ENCODE data around the gene ARL9. TPM values are rescaled to one million over a fixed set of nuclear protein-coding genes. Genes with fewer than 3 reads are reported as not detected.

ARL9 gene
- total RNA-seq, 2 experiments from 2014 or later: 0.16 to 0.25 TPM

DNA sequence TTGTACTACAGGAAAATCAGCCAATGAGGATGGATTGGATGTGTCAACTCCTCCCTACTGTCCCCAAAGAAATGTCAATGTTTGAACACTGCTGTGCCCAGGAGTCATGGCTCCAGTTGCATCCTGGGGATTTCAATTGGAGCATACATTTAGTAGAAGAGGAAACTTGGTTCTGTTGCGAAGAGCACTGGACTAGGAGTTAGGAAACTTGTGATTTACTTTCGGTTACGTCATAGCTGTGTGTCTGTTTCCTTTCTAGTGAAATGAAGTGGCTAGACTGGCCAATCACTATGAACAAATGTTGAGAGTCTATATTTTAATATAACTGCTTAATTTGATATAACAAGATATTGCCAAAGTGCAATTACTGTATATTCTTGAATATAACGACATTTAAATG, 35.2 kb downstream of the ARL9 start:
- H3K27me3 Mint-ChIP-seq: peaks cover 11% of the 10 kb centered on the region
- ChIA-PET CTCF (interaction anchor here (1.4 kb wide), 1 partner anchor 10 kb away, joined by 3 read pairs; no protein-coding TSS in a partner anchor), POLR2A (no interaction called here)
- no peaks in the 10 kb centered on the region for H3K36me3 Mint-ChIP-seq (ENCODE audit: low read depth)
- no peaks in the 10 kb centered on the region for H3K9me3 Mint-ChIP-seq
- ATAC-seq (no peak), DNase-seq (no peak)
- intact Hi-C loops (cut with micrococcal nuclease): no loop called here
- TF ChIP-seq CTCF (IDR thresholded peaks at IDR 0.05): no peak
- H3K27ac Mint-ChIP-seq: no peak overlapping the region
- no peak overlapping the region for H3K4me3 Mint-ChIP-seq
- peaks cover 6% of the 10 kb centered on the region for H3K4me1 Mint-ChIP-seq (ENCODE audit: low read depth)

DNA sequence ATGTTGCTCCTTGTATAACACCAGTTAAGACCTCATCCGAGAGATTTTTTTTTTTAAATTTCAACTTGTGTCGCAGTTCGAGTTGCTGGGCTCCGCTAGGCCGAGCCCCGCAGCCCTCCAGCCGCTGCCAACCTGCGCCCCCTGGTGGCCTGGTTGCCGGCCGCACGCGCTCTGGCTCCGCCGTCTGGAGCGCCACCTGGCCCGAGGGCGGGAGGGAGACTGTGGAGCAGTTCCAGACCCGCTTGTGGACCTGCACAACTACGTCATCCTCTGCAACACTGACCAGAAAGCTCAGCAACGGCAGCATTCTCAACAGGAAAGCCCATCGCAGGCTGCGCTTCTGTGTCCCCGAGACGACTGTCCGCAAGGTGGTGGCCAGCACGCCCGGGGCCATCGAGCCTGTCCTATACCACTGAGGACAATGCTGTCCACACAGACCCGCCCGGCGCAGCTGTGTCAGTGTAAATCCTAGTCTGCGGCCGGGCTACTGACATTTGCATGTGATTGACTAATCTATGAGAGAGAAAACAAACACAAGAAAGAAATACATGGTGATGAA, 39.1 kb downstream of the ARL9 start:
- peaks cover 10% of the 10 kb centered on the region for H3K4me1 Mint-ChIP-seq (ENCODE audit: low read depth)
- no peaks in the 10 kb centered on the region for H3K9me3 Mint-ChIP-seq
- H3K36me3 Mint-ChIP-seq (ENCODE audit: low read depth): no peaks in the 10 kb centered on the region
- no peak overlapping the region for H3K27ac Mint-ChIP-seq
- intact Hi-C loops (cut with micrococcal nuclease): no loop called here
- H3K27me3 Mint-ChIP-seq: peaks cover 4% of the 10 kb centered on the region
- DNase-seq: peak; percentile 85
- peak overlapping the region; percentile 61 for H3K4me3 Mint-ChIP-seq
- ATAC-seq: peak; percentile 99
- ChIA-PET CTCF (interaction anchor here (0.6 to 2.4 kb wide), 21 partner anchors 9 to 628 kb away, joined by 3 to 11 read pairs (median 4); partner anchors contain the start of gene AASDH), POLR2A (interaction anchor here (0.9 to 1.1 kb wide), 2 partner anchors 76 to 109 kb away, joined by 3 read pairs; partner anchors contain the start of gene PAICS)
- TF ChIP-seq CTCF (IDR thresholded peaks at IDR 0.05): peak; percentile 97

GRCh38 chr4:56550642-56551041, 45.1 kb downstream of the ARL9 start:
- POLR2A ChIA-PET: interaction anchor here (0.5 kb wide), 1 partner anchor 84 kb away, joined by 3 read pairs; no protein-coding TSS in a partner anchor
- H3K36me3 Mint-ChIP-seq (ENCODE audit: low read depth): no peaks in the 10 kb centered on the region
- H3K4me1 Mint-ChIP-seq (ENCODE audit: low read depth): peaks cover 4% of the 10 kb centered on the region
- H3K9me3 Mint-ChIP-seq: no peaks in the 10 kb centered on the region
- CTCF ChIA-PET: interaction anchor here (1.2 to 1.9 kb wide), 2 partner anchors 9 to 286 kb away, joined by 3 to 6 read pairs; no protein-coding TSS in a partner anchor
- TF ChIP-seq CTCF (IDR thresholded peaks at IDR 0.05): no peak
- H3K27me3 Mint-ChIP-seq: no peaks in the 10 kb centered on the region
- intact Hi-C loops (cut with micrococcal nuclease): no loop called here
- DNase-seq (no peak), ATAC-seq (no peak)
- no peak overlapping the region for H3K4me3 Mint-ChIP-seq
- H3K27ac Mint-ChIP-seq: no peak overlapping the region

GRCh38 chr4:56551516-56551915, 45.9 kb downstream of the ARL9 start:
- POLR2A ChIA-PET: no interaction called here

More at GRCh38 chr4:56551516-56551915, 45.9 kb downstream of the ARL9 start:
- H3K27ac Mint-ChIP-seq: no peak overlapping the region
- no peak for TF ChIP-seq CTCF (IDR thresholded peaks at IDR 0.05)
- H3K4me3 Mint-ChIP-seq: no peak overlapping the region
- H3K27me3 Mint-ChIP-seq: peaks cover 2% of the 10 kb centered on the region
- intact Hi-C loops (cut with micrococcal nuclease): no loop called here
- ATAC-seq (no peak), DNase-seq (no peak)
- H3K4me1 Mint-ChIP-seq (ENCODE audit: low read depth): peaks cover 4% of the 10 kb centered on the region
- CTCF ChIA-PET: interaction anchor here (1.2 to 1.9 kb wide), 2 partner anchors 10 to 285 kb away, joined by 3 to 6 read pairs; no protein-coding TSS in a partner anchor
- no peaks in the 10 kb centered on the region for H3K36me3 Mint-ChIP-seq (ENCODE audit: low read depth)
- no peaks in the 10 kb centered on the region for H3K9me3 Mint-ChIP-seq

Data from activated CD8-positive, alpha-beta T cell treated with anti-CD3 and anti-CD28 coated beads for 36 hours (primary cell).